ENCODE data around the gene COL27A1. TPM values are rescaled to one million over a fixed set of nuclear protein-coding genes. Genes with fewer than 3 reads are reported as not detected.

COL27A1 gene
- total RNA-seq, 2 donors from 2014 or later = 1.3 to 2.4 TPM

GRCh38 chr9:114207034-114207810 is 51.9 kb downstream of the COL27A1 start:
- no peaks in the 10 kb centered on the region for H3K9me3 Mint-ChIP-seq
- ATAC-seq (replicated peaks in 1 of 2) (no peak), DNase-seq (no peak)
- H3K4me3 Mint-ChIP-seq = no peak overlapping the region
- H3K27ac Mint-ChIP-seq = no peak overlapping the region
- no peaks in the 10 kb centered on the region for H3K36me3 Mint-ChIP-seq (ENCODE audit: insufficient read depth in 2 of 2)
- no peaks in the 10 kb centered on the region for H3K27me3 Mint-ChIP-seq (ENCODE audit: low read depth)
- H3K4me1 Mint-ChIP-seq (ENCODE audit: low read depth) = no peaks in the 10 kb centered on the region

- Mint-ChIP-seq H3K36me3 (ENCODE audit: insufficient read depth in 2 of 2) (no peaks in the 10 kb centered on the region), H3K27ac (no peak overlapping the region), H3K4me3 (no peak overlapping the region), H3K27me3 (ENCODE audit: low read depth) (no peaks in the 10 kb centered on the region), H3K4me1 (ENCODE audit: low read depth) (no peaks in the 10 kb centered on the region), H3K9me3 (no peaks in the 10 kb centered on the region)
- ATAC-seq (replicated peaks in 1 of 2) (no peak), DNase-seq (no peak)
Observed at GRCh38 chr9:114207845-114208244, 52.5 kb downstream of the COL27A1 start.

DNA sequence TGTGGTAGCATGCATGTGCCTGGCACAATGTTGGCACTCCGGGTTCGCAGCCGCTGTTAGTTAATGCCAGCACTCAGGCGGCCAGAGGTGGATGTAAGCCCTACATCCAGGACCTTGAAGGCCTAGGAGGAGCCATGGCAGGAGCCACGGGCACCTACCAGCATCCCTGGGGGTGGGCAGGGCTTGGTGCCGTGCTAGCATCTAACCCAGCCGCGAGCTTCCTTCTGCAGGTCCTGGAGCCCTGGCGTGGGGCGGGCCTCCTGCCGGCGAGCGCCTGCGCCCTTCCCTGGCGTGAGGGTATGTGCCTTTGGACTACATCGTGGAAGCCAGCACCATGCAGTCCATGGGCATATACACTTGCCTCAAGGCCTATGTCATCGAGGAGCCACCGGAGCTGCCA is 53.8 kb downstream of the COL27A1 start:
- DNase-seq = no peak
- H3K9me3 Mint-ChIP-seq = no peaks in the 10 kb centered on the region
- no peaks in the 10 kb centered on the region for H3K36me3 Mint-ChIP-seq (ENCODE audit: insufficient read depth in 2 of 2)
- no peak for ATAC-seq (replicated peaks in 1 of 2)
- no peaks in the 10 kb centered on the region for H3K27me3 Mint-ChIP-seq (ENCODE audit: low read depth)
- no peak overlapping the region for H3K27ac Mint-ChIP-seq
- H3K4me3 Mint-ChIP-seq = no peak overlapping the region
- H3K4me1 Mint-ChIP-seq (ENCODE audit: low read depth) = no peaks in the 10 kb centered on the region

DNA sequence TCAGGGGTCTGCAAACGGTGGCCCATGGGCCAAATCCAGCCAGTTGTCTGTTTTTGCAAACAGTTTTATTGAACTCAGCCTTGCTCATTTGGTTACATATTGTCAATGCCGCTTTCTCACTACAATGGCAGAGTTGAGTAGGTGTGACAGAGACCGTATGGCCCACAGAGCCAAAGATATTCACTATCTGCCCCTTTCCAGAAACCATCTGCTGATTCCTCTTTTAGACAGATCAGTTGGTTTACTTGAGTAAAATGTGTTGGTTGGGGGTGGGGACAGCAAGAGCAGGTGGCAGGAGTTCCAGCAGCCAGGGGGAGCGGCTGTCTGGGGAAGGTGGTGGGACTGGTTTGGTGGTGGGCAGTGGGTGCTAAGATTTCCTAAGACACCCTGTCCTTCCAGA is 54.8 kb downstream of the COL27A1 start:
- Mint-ChIP-seq H3K36me3 (ENCODE audit: insufficient read depth in 2 of 2) (no peaks in the 10 kb centered on the region), H3K27me3 (ENCODE audit: low read depth) (no peaks in the 10 kb centered on the region), H3K9me3 (no peaks in the 10 kb centered on the region), H3K4me3 (no peak overlapping the region), H3K27ac (no peak overlapping the region), H3K4me1 (ENCODE audit: low read depth) (no peaks in the 10 kb centered on the region)
- DNase-seq (no peak), ATAC-seq (replicated peaks in 1 of 2) (no peak)

DNA sequence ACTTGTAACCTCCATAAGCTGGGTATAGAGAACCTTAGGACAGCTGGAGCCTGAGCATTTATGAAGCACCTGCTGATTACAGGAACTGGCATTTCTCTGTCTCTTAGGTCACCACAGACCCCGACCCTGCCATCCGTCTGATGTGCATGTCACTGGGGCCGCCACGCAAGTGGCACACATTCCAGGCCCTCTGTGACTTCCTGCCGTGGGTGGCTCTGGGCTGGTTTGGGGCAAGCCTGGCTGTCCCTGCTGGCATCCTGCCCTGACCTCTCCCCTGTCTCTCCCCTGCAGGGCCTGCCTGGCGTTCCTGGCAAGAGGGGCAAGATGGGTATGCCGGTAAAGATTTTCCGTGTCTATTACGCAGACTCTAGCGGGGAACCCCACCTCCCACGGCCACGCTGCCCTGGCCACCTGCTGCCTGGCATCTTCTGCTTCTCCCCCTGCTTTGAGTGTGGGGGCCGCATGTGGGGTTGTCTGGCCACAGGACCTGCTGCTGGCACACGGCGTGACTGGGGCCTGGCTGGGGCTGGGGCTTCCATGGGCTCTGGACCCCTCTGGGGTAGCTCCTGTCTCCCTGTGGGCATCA is 55.4 kb downstream of the COL27A1 start:
- H3K27ac Mint-ChIP-seq = no peak overlapping the region
- no peaks in the 10 kb centered on the region for H3K9me3 Mint-ChIP-seq
- ATAC-seq (replicated peaks in 1 of 2) (no peak), DNase-seq (no peak)
- no peak overlapping the region for H3K4me3 Mint-ChIP-seq
- H3K36me3 Mint-ChIP-seq (ENCODE audit: insufficient read depth in 2 of 2) = no peaks in the 10 kb centered on the region
- H3K27me3 Mint-ChIP-seq (ENCODE audit: low read depth) = no peaks in the 10 kb centered on the region
- no peaks in the 10 kb centered on the region for H3K4me1 Mint-ChIP-seq (ENCODE audit: low read depth)

DNA sequence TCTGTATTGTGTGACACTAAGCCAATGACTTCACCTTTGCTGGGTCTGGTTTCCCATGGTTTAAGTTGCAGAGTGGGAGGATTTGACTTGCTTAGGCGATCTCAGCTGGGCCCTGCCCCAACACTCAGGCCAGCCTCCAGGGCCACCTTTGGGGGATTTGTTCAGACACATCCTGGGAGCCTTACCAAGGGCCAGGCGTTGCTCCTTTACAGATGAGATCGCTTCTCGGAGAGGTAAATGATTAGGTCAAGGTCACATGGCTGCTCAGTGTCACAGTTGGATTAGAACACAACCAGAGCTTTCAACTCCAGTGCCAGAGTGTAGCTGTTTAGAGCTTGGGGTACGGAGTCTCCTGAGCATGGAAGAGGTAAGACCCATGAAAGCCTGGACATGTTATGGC is 57.5 kb downstream of the COL27A1 start:
- H3K27ac Mint-ChIP-seq = no peak overlapping the region
- DNase-seq (no peak), ATAC-seq (replicated peaks in 1 of 2) (no peak)
- no peak overlapping the region for H3K4me3 Mint-ChIP-seq
- H3K27me3 Mint-ChIP-seq (ENCODE audit: low read depth) = no peaks in the 10 kb centered on the region
- H3K9me3 Mint-ChIP-seq = no peaks in the 10 kb centered on the region
- no peaks in the 10 kb centered on the region for H3K36me3 Mint-ChIP-seq (ENCODE audit: insufficient read depth in 2 of 2)
- no peaks in the 10 kb centered on the region for H3K4me1 Mint-ChIP-seq (ENCODE audit: low read depth)

DNA sequence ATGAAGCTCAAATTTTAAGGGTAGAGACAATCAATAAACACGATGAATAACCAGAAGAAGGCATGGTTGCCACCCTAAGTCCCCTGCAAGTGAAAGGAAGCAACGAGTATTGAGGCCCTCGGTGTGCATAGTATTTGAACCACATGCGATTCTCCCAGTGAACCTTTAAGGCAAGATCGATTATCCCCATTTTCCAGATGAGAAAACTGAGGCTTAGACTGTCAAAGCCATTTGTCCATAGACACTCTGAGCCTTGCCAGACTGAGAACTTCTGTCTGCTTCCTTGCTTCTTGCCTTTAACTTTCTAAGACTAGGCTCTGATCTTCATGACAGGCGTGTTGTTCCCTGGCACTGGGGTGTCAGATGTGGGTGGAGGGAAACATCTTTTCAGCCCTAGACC is 58.2 kb downstream of the COL27A1 start:
- no peak for ATAC-seq (replicated peaks in 1 of 2)
- Mint-ChIP-seq H3K9me3 (no peaks in the 10 kb centered on the region), H3K27ac (no peak overlapping the region), H3K4me1 (ENCODE audit: low read depth) (no peaks in the 10 kb centered on the region), H3K36me3 (ENCODE audit: insufficient read depth in 2 of 2) (no peaks in the 10 kb centered on the region), H3K27me3 (ENCODE audit: low read depth) (no peaks in the 10 kb centered on the region), H3K4me3 (no peak overlapping the region)
- DNase-seq = no peak

DNA sequence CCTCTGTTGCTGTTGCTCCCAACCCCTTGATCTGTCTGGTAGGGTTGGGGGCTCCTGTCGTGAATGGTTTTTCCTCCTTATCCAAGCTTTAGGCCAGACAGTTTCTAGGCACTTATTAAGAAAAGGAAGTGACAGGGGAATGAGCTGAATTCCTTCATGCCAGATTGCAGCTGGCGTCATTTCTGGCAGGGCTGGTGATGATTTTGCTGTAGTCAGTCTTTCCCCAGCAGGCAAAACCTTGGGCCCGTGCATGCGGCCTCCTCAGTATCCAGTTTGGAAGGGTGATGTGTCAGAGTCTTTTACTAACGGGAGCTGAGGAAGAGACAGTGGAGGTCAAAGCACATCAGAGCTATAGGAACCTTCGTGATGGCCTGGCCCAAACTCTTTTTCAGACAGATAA is 58.8 kb downstream of the COL27A1 start:
- no peak for ATAC-seq (replicated peaks in 1 of 2)
- Mint-ChIP-seq H3K4me3 (no peak overlapping the region), H3K27ac (no peak overlapping the region), H3K4me1 (ENCODE audit: low read depth) (no peaks in the 10 kb centered on the region), H3K27me3 (ENCODE audit: low read depth) (no peaks in the 10 kb centered on the region), H3K36me3 (ENCODE audit: insufficient read depth in 2 of 2) (no peaks in the 10 kb centered on the region), H3K9me3 (no peaks in the 10 kb centered on the region)
- DNase-seq = no peak

GRCh38 chr9:114214686-114215414 is 59.5 kb downstream of the COL27A1 start:
- Mint-ChIP-seq H3K36me3 (ENCODE audit: insufficient read depth in 2 of 2) (no peaks in the 10 kb centered on the region), H3K4me3 (no peak overlapping the region), H3K9me3 (no peaks in the 10 kb centered on the region), H3K4me1 (ENCODE audit: low read depth) (no peaks in the 10 kb centered on the region), H3K27me3 (ENCODE audit: low read depth) (no peaks in the 10 kb centered on the region), H3K27ac (no peak overlapping the region)
- DNase-seq (no peak), ATAC-seq (replicated peaks in 1 of 2) (no peak)

DNA sequence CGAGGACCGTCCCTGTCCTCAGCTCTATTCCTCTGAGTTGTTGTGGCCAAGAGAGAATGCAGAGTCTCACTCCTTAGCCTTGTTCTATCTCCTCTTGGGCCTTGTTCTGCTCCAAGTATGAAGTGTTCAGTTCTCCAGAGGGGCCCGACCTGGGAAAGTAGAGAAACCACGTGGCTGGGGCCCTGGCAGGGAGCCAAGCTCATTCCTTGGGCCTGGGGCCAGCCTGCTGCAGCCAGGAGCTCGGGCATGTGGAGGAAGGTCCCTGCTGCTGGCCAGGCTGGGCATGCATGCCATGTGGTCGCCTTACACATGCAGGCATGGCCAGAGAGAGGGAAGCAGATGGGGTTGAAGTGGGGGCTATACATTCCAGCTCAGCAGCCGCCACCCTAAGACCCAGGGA is 60.7 kb downstream of the COL27A1 start:
- no peaks in the 10 kb centered on the region for H3K9me3 Mint-ChIP-seq
- DNase-seq (no peak), ATAC-seq (replicated peaks in 1 of 2) (no peak)
- no peak overlapping the region for H3K27ac Mint-ChIP-seq
- no peak overlapping the region for H3K4me3 Mint-ChIP-seq
- no peaks in the 10 kb centered on the region for H3K27me3 Mint-ChIP-seq (ENCODE audit: low read depth)
- H3K36me3 Mint-ChIP-seq (ENCODE audit: insufficient read depth in 2 of 2) = no peaks in the 10 kb centered on the region
- no peaks in the 10 kb centered on the region for H3K4me1 Mint-ChIP-seq (ENCODE audit: low read depth)

GRCh38 chr9:114216976-114217375 is 61.6 kb downstream of the COL27A1 start:
- Mint-ChIP-seq H3K9me3 (no peaks in the 10 kb centered on the region), H3K36me3 (ENCODE audit: insufficient read depth in 2 of 2) (no peaks in the 10 kb centered on the region), H3K4me3 (no peak overlapping the region), H3K27ac (no peak overlapping the region), H3K4me1 (ENCODE audit: low read depth) (no peaks in the 10 kb centered on the region), H3K27me3 (ENCODE audit: low read depth) (no peaks in the 10 kb centered on the region)
- ATAC-seq (replicated peaks in 1 of 2) (no peak), DNase-seq (no peak)

DNA sequence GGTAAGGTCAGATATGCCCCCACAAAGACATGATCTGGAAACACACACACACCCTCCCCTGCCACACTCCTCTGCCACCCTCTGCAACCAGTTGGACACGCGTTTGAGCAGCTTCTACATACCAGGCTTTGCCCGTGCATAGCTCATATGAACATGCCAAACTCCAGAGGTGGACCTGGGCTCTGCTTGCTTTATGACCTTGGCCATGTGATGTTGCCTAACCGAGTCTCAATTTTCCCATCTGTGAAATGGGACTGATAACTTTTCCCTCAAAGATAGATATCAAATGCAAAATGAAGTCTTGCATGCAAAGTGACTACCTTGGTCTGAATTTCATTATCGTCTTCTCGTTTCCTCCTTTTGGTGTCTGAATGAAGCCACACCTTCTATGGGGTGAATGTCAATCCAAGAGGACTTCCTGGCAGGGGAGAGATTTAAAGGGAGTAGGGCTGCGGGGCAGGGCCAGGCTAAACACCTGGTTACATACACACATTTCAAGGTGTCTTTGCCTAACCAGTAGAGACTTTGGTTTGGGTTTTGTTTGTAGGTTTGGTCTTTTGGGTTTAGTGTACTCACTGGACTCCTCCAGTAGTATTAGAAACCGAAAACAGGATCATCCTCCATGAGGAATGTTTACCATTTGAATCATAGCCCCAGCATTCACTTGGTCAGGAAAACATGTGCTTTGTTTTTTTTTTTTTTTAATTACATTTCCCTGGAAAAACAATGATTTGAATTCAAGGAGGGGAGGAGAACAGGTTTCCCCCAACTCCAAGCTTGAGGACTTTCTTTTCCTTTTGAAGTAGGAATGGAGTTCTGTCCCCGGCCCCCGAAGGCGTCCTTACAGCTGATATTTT is 63.2 kb downstream of the COL27A1 start:
- DNase-seq = no peak
- Mint-ChIP-seq H3K27me3 (ENCODE audit: low read depth) (no peaks in the 10 kb centered on the region), H3K4me3 (no peak overlapping the region), H3K4me1 (ENCODE audit: low read depth) (no peaks in the 10 kb centered on the region), H3K36me3 (ENCODE audit: insufficient read depth in 2 of 2) (no peaks in the 10 kb centered on the region), H3K27ac (no peak overlapping the region), H3K9me3 (no peaks in the 10 kb centered on the region)
- ATAC-seq (replicated peaks in 1 of 2) = no peak

GRCh38 chr9:114220061-114220541 is 64.8 kb downstream of the COL27A1 start:
- no peaks in the 10 kb centered on the region for H3K4me1 Mint-ChIP-seq (ENCODE audit: low read depth)
- H3K9me3 Mint-ChIP-seq = no peaks in the 10 kb centered on the region
- DNase-seq = no peak
- no peak overlapping the region for H3K27ac Mint-ChIP-seq
- no peaks in the 10 kb centered on the region for H3K36me3 Mint-ChIP-seq (ENCODE audit: insufficient read depth in 2 of 2)
- H3K27me3 Mint-ChIP-seq (ENCODE audit: low read depth) = no peaks in the 10 kb centered on the region
- H3K4me3 Mint-ChIP-seq = no peak overlapping the region
- no peak for ATAC-seq (replicated peaks in 1 of 2)

Measured in activated T-cell treated with anti-CD3 and anti-CD28 coated beads, Interleukin-2, amount 50 U/mL, for 72 hours (primary cell).